Body of pancreas (tissue), 4 donors: Measurements from ENCODE around the gene NOC2L.

ENCODE experiments used
- POLR2A ChIP-seq, 3 donors: fragments of 450-650 bp; IDR thresholded peaks; one replicate each; pipeline ENCODE4 v1.6.1; 2016; ENCODE audit warnings: antibody characterized with exemption in 3 of 3, mild to moderate bottlenecking in 2 of 3
- TF ChIP-seq, protein P1 (sequence below), 7 experiments: fragments of 450-650 bp in 4 of 7; fragments of 200-600 bp in 3 of 7; sonication (generic) in 3 of 7; IDR thresholded peaks; one replicate each; pipeline ENCODE4 v1.5.1; 2016 to 2019; ENCODE audit warnings: antibody characterized with exemption in 7 of 7

GRCh38 chr1:918353-918752 lies 40.7 kb downstream of the NOC2L start:
- TF ChIP-seq, protein P1, sequence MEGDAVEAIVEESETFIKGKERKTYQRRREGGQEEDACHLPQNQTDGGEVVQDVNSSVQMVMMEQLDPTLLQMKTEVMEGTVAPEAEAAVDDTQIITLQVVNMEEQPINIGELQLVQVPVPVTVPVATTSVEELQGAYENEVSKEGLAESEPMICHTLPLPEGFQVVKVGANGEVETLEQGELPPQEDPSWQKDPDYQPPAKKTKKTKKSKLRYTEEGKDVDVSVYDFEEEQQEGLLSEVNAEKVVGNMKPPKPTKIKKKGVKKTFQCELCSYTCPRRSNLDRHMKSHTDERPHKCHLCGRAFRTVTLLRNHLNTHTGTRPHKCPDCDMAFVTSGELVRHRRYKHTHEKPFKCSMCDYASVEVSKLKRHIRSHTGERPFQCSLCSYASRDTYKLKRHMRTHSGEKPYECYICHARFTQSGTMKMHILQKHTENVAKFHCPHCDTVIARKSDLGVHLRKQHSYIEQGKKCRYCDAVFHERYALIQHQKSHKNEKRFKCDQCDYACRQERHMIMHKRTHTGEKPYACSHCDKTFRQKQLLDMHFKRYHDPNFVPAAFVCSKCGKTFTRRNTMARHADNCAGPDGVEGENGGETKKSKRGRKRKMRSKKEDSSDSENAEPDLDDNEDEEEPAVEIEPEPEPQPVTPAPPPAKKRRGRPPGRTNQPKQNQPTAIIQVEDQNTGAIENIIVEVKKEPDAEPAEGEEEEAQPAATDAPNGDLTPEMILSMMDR (IDR thresholded peaks at IDR 0.05), result no peak
- TF ChIP-seq POLR2A (IDR thresholded peaks at IDR 0.05), result no peak
